Smooth muscle cell (in vitro differentiated cells): ENCODE results near the gene GARRE1. TPM values are rescaled to one million over a fixed set of nuclear protein-coding genes. Genes with fewer than 3 reads are reported as not detected.

Source experiments
- DNase-seq: peaks from one replicate; lab custom pipeline; 2025; ENCODE audit not compliant: unreplicated experiment; lab: John Stamatoyannopoulos, UW
- H2AFZ ChIP-seq: fragments of 200-600 bp; sonication (generic); 2 replicates; pipeline ENCODE4 v1.6.0; 2016; ENCODE audit warnings: antibody characterized with exemption, low read depth, mild to moderate bottlenecking
- H3F3A ChIP-seq: fragments of 200-600 bp; sonication (generic); 2 replicates; pipeline ENCODE4 v1.6.0; 2017; ENCODE audit warnings: antibody characterized with exemption, low read depth
- H3K27ac ChIP-seq: fragments of 200-600 bp; sonication (generic); 2 replicates; pipeline ENCODE4 v1.5.1; 2016; ENCODE audit warnings: low read depth, mild to moderate bottlenecking
- H3K27me3 ChIP-seq: fragments of 200-600 bp; sonication (generic); 2 replicates; pipeline ENCODE4 v1.6.1; 2016; ENCODE audit warnings: low read depth, mild to moderate bottlenecking
- H3K36me3 ChIP-seq: fragments of 200-600 bp; sonication (generic); 2 replicates; pipeline ENCODE4 v1.5.1; 2016; ENCODE audit warnings: low read depth
- H3K4me1 ChIP-seq: fragments of 200-600 bp; sonication (generic); 2 replicates; pipeline ENCODE4 v1.5.1; 2016; ENCODE audit warnings: low read depth
- H3K4me2 ChIP-seq: fragments of 200-600 bp; sonication (generic); 2 replicates; pipeline ENCODE4 v1.6.0; 2016; ENCODE audit warnings: mild to moderate bottlenecking
- H3K4me3 ChIP-seq: fragments of 200-600 bp; sonication (generic); 2 replicates; pipeline ENCODE4 v1.5.1; 2016; ENCODE audit warnings: mild to moderate bottlenecking
- H3K79me2 ChIP-seq: fragments of 200-600 bp; sonication (generic); 2 replicates; pipeline ENCODE4 v1.6.0; 2016; ENCODE audit warnings: low read depth, mild to moderate bottlenecking
- H3K9ac ChIP-seq: fragments of 200-600 bp; sonication (generic); 2 replicates; pipeline ENCODE4 v1.6.0; 2016; ENCODE audit warnings: low read depth
- H3K9me3 ChIP-seq: fragments of 200-600 bp; sonication (generic); replicated peaks from 2 replicates; pipeline ENCODE4 v1.5.1; 2016; ENCODE audit warnings: low read depth
- H4K20me1 ChIP-seq: fragments of 200-600 bp; sonication (generic); 2 replicates; pipeline ENCODE4 v1.6.0; 2016; ENCODE audit warnings: low read depth
- CTCF ChIP-seq: fragments of 200-600 bp; sonication (generic); IDR thresholded peaks from 2 replicates; pipeline ENCODE4 v1.5.1; 2017; ENCODE audit warnings: borderline replicate concordance, mild to moderate bottlenecking, antibody characterized with exemption; ENCODE audit not compliant: insufficient read depth, poor library complexity, severe bottlenecking
- WGBS: methylation state at CpG from one replicate; pipeline ENCODE4 v1.1.7; 2016; ENCODE audit warnings: low lambda C conversion rate; 5-methylcytosine and 5-hydroxymethylcytosine counted together
- polyA plus RNA-seq: library from polyadenylated mRNA; unstranded; fragments of >200 nt; fragmentation: Nextera tagmentation; extraction: Ambion mirVana; gene quantifications from 2 replicates; pipeline ENCODE4 v1.2.1, GENCODE V29; 2016
- total RNA-seq: library from RNA; depleted of rRNA; stranded (reverse); fragments of >200 nt; gene quantifications from 2 replicates; pipeline ENCODE4 v1.2.3, GENCODE V29; 2014

The GARRE1 gene
- total and polyA plus RNA-seq, 2 experiments from 2014 or later: 7.0 to 15.6 TPM

- Histone ChIP-seq H3K9me3 (no peaks in the 10 kb centered on the region), H4K20me1 (peaks cover 59% of the 10 kb centered on the region), H3K4me2 (no peak overlapping the region), H3K27me3 (no peaks in the 10 kb centered on the region), H3K79me2 (peaks cover 3% of the 10 kb centered on the region), H3K36me3 (peaks cover 20% of the 10 kb centered on the region), H3K9ac (no peak overlapping the region), H3K4me1 (no peaks in the 10 kb centered on the region), H3F3A (peaks cover 10% of the 10 kb centered on the region), H3K27ac (no peak overlapping the region), H2AFZ (no peak overlapping the region), H3K4me3 (no peak overlapping the region)
- 86% methylated on average over 1 of the region's 1 CpG for WGBS
- no peak for TF ChIP-seq CTCF
- no peak for DNase-seq
Observed at GRCh38 chr19:34228347-34228746, 26.0 kb upstream of the GARRE1 start.

GRCh38 chr19:34228762-34229161 lies 25.6 kb upstream of the GARRE1 start:
- TF ChIP-seq CTCF: no peak
- Histone ChIP-seq H3K36me3 (peaks cover 20% of the 10 kb centered on the region), H3K4me2 (no peak overlapping the region), H3K4me3 (no peak overlapping the region), H2AFZ (no peak overlapping the region), H3K79me2 (no peaks in the 10 kb centered on the region), H3K9ac (no peak overlapping the region), H4K20me1 (peaks cover 59% of the 10 kb centered on the region), H3K4me1 (no peaks in the 10 kb centered on the region), H3K27me3 (no peaks in the 10 kb centered on the region), H3F3A (peaks cover 14% of the 10 kb centered on the region), H3K9me3 (no peaks in the 10 kb centered on the region), H3K27ac (no peak overlapping the region)
- no peak for DNase-seq
- WGBS: 96% methylated on average over 3 of the region's 3 CpGs

- peaks cover 22% of the 10 kb centered on the region for H3F3A ChIP-seq
- H3K79me2 ChIP-seq: no peaks in the 10 kb centered on the region
- no peak for DNase-seq
- peaks cover 51% of the 10 kb centered on the region for H4K20me1 ChIP-seq
- no peak overlapping the region for H3K4me3 ChIP-seq
- H3K27ac ChIP-seq: no peak overlapping the region
- H3K4me1 ChIP-seq: no peaks in the 10 kb centered on the region
- H3K27me3 ChIP-seq: no peaks in the 10 kb centered on the region
- no peak for TF ChIP-seq CTCF
- H3K36me3 ChIP-seq: peaks cover 17% of the 10 kb centered on the region
- H3K9me3 ChIP-seq: no peaks in the 10 kb centered on the region
- H3K4me2 ChIP-seq: no peak overlapping the region
- WGBS: 100% methylated on average over 4 of the region's 4 CpGs
- no peak overlapping the region for H3K9ac ChIP-seq
- no peak overlapping the region for H2AFZ ChIP-seq
Observed at GRCh38 chr19:34229721-34230120, 24.6 kb upstream of the GARRE1 start.

GRCh38 chr19:34230820-34231219 lies 23.5 kb upstream of the GARRE1 start:
- no peaks in the 10 kb centered on the region for H3K9me3 ChIP-seq
- no peak overlapping the region for H3K27ac ChIP-seq
- H2AFZ ChIP-seq: no peak overlapping the region
- no peak overlapping the region for H3K9ac ChIP-seq
- no peak for TF ChIP-seq CTCF
- no peak overlapping the region for H3K4me3 ChIP-seq
- DNase-seq: no peak
- no peaks in the 10 kb centered on the region for H3K79me2 ChIP-seq
- peaks cover 47% of the 10 kb centered on the region for H4K20me1 ChIP-seq
- H3K36me3 ChIP-seq: peaks cover 17% of the 10 kb centered on the region
- H3K27me3 ChIP-seq: no peaks in the 10 kb centered on the region
- H3K4me1 ChIP-seq: no peaks in the 10 kb centered on the region
- 96% methylated on average over 10 of the region's 10 CpGs for WGBS
- H3K4me2 ChIP-seq: no peak overlapping the region
- H3F3A ChIP-seq: peaks cover 32% of the 10 kb centered on the region
